ENCODE measurements around the gene NOM1. TPM values are rescaled to one million over a fixed set of nuclear protein-coding genes. Genes with fewer than 3 reads are reported as not detected.

Gene NOM1
- total RNA-seq, 4 donors from 2014 or later = 8.1 to 77.6 (median 26.7) TPM

DNA sequence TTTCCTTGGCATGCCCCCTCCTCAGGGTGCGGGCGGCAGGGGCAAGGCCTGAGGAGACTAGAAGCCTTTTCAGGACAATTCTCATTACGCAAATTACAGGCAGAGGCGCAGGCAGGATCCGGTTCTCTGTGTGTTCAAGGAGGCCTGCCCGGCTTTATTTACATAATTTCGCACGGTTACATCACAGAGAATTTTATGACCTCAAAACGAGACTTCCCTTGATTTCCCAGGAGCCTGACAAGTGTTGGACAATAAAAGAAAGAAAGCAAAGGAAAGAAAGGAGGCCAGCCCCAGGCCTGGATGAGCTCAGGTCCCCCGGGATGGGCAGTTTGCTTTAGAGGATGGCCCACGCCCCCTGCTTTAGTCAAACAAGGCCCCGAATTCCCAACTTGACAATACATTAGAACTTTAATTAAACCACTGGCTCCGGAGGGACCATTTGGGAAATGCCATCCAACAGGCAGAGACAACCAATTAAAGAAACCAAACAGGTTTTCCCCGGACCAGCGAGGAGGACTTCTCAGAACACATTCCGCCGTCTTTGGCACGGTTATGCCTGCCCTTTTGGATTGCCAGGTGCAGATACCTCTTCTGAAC, 58.1 kb downstream of the NOM1 start:
- no peak for TF ChIP-seq CTCF (IDR thresholded peaks at IDR 0.05)
- TF ChIP-seq POLR2A (IDR thresholded peaks at IDR 0.05) = no peak
- DNase-seq = no peak
- H3K9me3 ChIP-seq = no peaks in the 10 kb centered on the region
- H3K27ac ChIP-seq = peak overlapping the region in 3 of 4 donors; percentile 74 to 90 (median 83)
- H3K36me3 ChIP-seq = no peaks in the 10 kb centered on the region
- H3K27me3 ChIP-seq = peaks cover 0 to 45% of the 10 kb centered on the region in 2 donors
- peak overlapping the region in 2 of 4 donors; percentile 67 to 71 for H3K4me3 ChIP-seq
- H3K4me1 ChIP-seq = peaks cover 0 to 63% (median 8%) of the 10 kb centered on the region in 4 donors

- Histone ChIP-seq H3K9me3 (no peaks in the 10 kb centered on the region), H3K27ac (peak overlapping the region in 3 of 4 donors; percentile 74 to 90 (median 83)), H3K4me1 (peaks cover 0 to 54% (median 6%) of the 10 kb centered on the region in 4 donors), H3K27me3 (peaks cover 0 to 41% of the 10 kb centered on the region in 2 donors), H3K36me3 (no peaks in the 10 kb centered on the region), H3K4me3 (peak overlapping the region in 3 of 4 donors; percentile 33 to 71 (median 67))
- peak in 1 of 3 donors; percentile 25 for DNase-seq
- TF ChIP-seq CTCF (IDR thresholded peaks at IDR 0.05) = no peak
Observed at GRCh38 chr7:157008206-157009169, 59.0 kb downstream of the NOM1 start.

- H3K36me3 ChIP-seq = no peaks in the 10 kb centered on the region
- no peaks in the 10 kb centered on the region for H3K9me3 ChIP-seq
- peaks cover 0 to 49% (median 6%) of the 10 kb centered on the region in 4 donors for H3K4me1 ChIP-seq
- H3K27me3 ChIP-seq = peaks cover 0 to 34% of the 10 kb centered on the region in 2 donors
- H3K27ac ChIP-seq = peak overlapping the region in 3 of 4 donors; percentile 74 to 90 (median 83)
- peak overlapping the region; percentile 24 to 71 (median 50) for H3K4me3 ChIP-seq
- peak in 2 of 3 donors; percentile 71 to 78 for DNase-seq
- TF ChIP-seq CTCF (IDR thresholded peaks at IDR 0.05) (no peak), POLR2A (IDR thresholded peaks at IDR 0.05) (peak; percentile 46 to 70)
Observed at GRCh38 chr7:157009170-157009777, 59.8 kb downstream of the NOM1 start.

GRCh38 chr7:157009778-157010587, 60.5 kb downstream of the NOM1 start:
- H3K27ac ChIP-seq = peak overlapping the region in 3 of 4 donors; percentile 76 to 90 (median 83)
- H3K4me3 ChIP-seq = peak overlapping the region; percentile 44 to 78 (median 66)
- H3K4me1 ChIP-seq = peaks cover 0 to 42% (median 6%) of the 10 kb centered on the region in 4 donors

More at GRCh38 chr7:157009778-157010587, 60.5 kb downstream of the NOM1 start:
- TF ChIP-seq POLR2A (IDR thresholded peaks at IDR 0.05) = no peak
- TF ChIP-seq CTCF (IDR thresholded peaks at IDR 0.05) = no peak
- peaks cover 0 to 31% of the 10 kb centered on the region in 2 donors for H3K27me3 ChIP-seq
- no peaks in the 10 kb centered on the region for H3K9me3 ChIP-seq
- peak in 1 of 3 donors; percentile 14 for DNase-seq
- no peaks in the 10 kb centered on the region for H3K36me3 ChIP-seq
